Astrocyte (in vitro differentiated cells and primary cell): ENCODE measurements around the gene DNAH14. TPM values are rescaled to one million over a fixed set of nuclear protein-coding genes. Genes with fewer than 3 reads are reported as not detected.

Experiments used
- DNase-seq: peaks from one replicate; pipeline ENCODE4 v3.0.0-alpha.2; 2010; ENCODE audit warnings: low read depth
- FAIRE-seq: peaks from 2 replicates; lab custom pipeline; 2011; peaks lifted over from hg19 to GRCh38; lab: Jason Lieb, UNC
- H2AFZ ChIP-seq: 2 replicates; pipeline ENCODE4 v1.6.0; 2012; ENCODE audit warnings: low read depth, low read length, inconsistent platforms
- H3K27ac ChIP-seq: 2 replicates; pipeline ENCODE4 v1.5.1; 2011; ENCODE audit warnings: low read depth, low read length, inconsistent platforms
- H3K27me3 ChIP-seq: 2 replicates; pipeline ENCODE4 v1.6.0; 2011; ENCODE audit warnings: low read length, inconsistent platforms; ENCODE audit not compliant: insufficient read depth
- H3K36me3 ChIP-seq: 2 replicates; pipeline ENCODE4 v1.5.1; 2011; ENCODE audit warnings: low read length, inconsistent platforms; ENCODE audit not compliant: insufficient read depth
- H3K4me1 ChIP-seq: 2 replicates; pipeline ENCODE4 v1.5.1; 2011; ENCODE audit warnings: low read length, inconsistent platforms; ENCODE audit not compliant: insufficient read depth
- H3K4me2 ChIP-seq: 2 replicates; pipeline ENCODE4 v1.6.0; 2012; ENCODE audit warnings: low read length, inconsistent platforms
- H3K4me3 ChIP-seq: 2 replicates; pipeline ENCODE4 v1.5.1; 2011; ENCODE audit warnings: low read depth, mild to moderate bottlenecking, low read length, inconsistent platforms; ENCODE audit not compliant: insufficient read depth
- H3K79me2 ChIP-seq: 2 replicates; pipeline ENCODE4 v1.6.0; 2012; ENCODE audit warnings: mild to moderate bottlenecking, low read length, inconsistent platforms; ENCODE audit not compliant: insufficient read depth
- H3K9ac ChIP-seq: 2 replicates; pipeline ENCODE4 v1.6.0; 2012; ENCODE audit warnings: mild to moderate bottlenecking, low read length, inconsistent platforms
- H3K9me3 ChIP-seq: 2 replicates; pipeline ENCODE4 v1.5.1; 2012; ENCODE audit warnings: low read depth, mild to moderate bottlenecking, low read length, inconsistent platforms; ENCODE audit not compliant: insufficient read depth
- H4K20me1 ChIP-seq: 2 replicates; pipeline ENCODE4 v1.6.0; 2012; ENCODE audit warnings: low read length, inconsistent platforms; ENCODE audit not compliant: insufficient read depth
- H3K27ac Mint-ChIP-seq: one replicate; pipeline ENCODE4 v1.8.0; 2021; ENCODE audit warnings: mild to moderate bottlenecking, mixed read lengths; ENCODE audit not compliant: unreplicated experiment
- H3K27me3 Mint-ChIP-seq: one replicate; pipeline ENCODE4 v1.8.0; 2021; ENCODE audit warnings: low read depth, mixed read lengths; ENCODE audit not compliant: unreplicated experiment
- H3K36me3 Mint-ChIP-seq: one replicate; pipeline ENCODE4 v1.8.0; 2021; ENCODE audit warnings: low read depth, mixed read lengths; ENCODE audit not compliant: unreplicated experiment
- H3K4me1 Mint-ChIP-seq: one replicate; pipeline ENCODE4 v1.8.0; 2021; ENCODE audit warnings: low read depth, mixed read lengths; ENCODE audit not compliant: unreplicated experiment
- H3K4me3 Mint-ChIP-seq: one replicate; pipeline ENCODE4 v1.8.0; 2021; ENCODE audit warnings: mild to moderate bottlenecking, moderate library complexity, mixed read lengths; ENCODE audit not compliant: unreplicated experiment
- H3K9me3 Mint-ChIP-seq: one replicate; pipeline ENCODE4 v1.8.0; 2021; ENCODE audit warnings: mild to moderate bottlenecking, mixed read lengths; ENCODE audit not compliant: unreplicated experiment
- EZH2 ChIP-seq: IDR thresholded peaks from 2 replicates; pipeline ENCODE4 v1.6.1; 2012; ENCODE audit warnings: mild to moderate bottlenecking, low read length, inconsistent platforms; ENCODE audit not compliant: insufficient read depth
- total RNA-seq: library from RNA; stranded (reverse); gene quantifications from 2 replicates; pipeline ENCODE4 v1.2.1, GENCODE V29; 2021
- TF ChIP-seq, protein P1 (sequence below): IDR thresholded peaks from 2 replicates; pipeline ENCODE4 v1.5.1; 2011; ENCODE audit warnings: low read depth, mild to moderate bottlenecking, inconsistent platforms, low read length, moderate library complexity; ENCODE audit not compliant: insufficient read depth

The DNAH14 gene
- total RNA-seq, 1 donor from 2014 or later = 21.2 TPM

DNA sequence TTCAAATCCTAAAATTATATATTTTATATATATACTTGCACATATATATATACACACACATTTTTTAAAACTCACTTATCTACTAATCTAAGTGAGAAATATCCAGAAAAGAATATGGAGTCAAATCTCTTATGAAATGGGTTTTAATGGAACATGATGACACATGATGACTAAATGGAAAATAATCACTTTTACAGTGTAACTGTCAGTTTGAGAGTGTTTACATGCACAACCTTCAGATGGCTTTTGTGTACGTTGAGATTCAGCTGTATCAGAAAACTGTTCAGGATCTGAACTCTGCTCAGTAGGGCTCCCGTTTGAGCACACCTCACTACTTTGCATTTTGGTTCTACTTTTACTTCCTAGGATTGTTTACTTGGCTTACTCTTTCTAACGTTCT lies 189.8 kb downstream of the DNAH14 start:
- FAIRE-seq (no peak), DNase-seq (no peak)
- TF ChIP-seq, protein P1, sequence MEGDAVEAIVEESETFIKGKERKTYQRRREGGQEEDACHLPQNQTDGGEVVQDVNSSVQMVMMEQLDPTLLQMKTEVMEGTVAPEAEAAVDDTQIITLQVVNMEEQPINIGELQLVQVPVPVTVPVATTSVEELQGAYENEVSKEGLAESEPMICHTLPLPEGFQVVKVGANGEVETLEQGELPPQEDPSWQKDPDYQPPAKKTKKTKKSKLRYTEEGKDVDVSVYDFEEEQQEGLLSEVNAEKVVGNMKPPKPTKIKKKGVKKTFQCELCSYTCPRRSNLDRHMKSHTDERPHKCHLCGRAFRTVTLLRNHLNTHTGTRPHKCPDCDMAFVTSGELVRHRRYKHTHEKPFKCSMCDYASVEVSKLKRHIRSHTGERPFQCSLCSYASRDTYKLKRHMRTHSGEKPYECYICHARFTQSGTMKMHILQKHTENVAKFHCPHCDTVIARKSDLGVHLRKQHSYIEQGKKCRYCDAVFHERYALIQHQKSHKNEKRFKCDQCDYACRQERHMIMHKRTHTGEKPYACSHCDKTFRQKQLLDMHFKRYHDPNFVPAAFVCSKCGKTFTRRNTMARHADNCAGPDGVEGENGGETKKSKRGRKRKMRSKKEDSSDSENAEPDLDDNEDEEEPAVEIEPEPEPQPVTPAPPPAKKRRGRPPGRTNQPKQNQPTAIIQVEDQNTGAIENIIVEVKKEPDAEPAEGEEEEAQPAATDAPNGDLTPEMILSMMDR = no peak
- TF ChIP-seq EZH2 = no peak
- Histone ChIP-seq H3K79me2 (no peaks in the 10 kb centered on the region), H3K27me3 (no peaks in the 10 kb centered on the region), H3K4me2 (no peak overlapping the region), H3K4me1 (no peaks in the 10 kb centered on the region), H3K36me3 (peaks cover under 1% of the 10 kb centered on the region), H2AFZ (no peak overlapping the region), H3K9ac (no peak overlapping the region), H4K20me1 (no peaks in the 10 kb centered on the region), H3K9me3 (no peaks in the 10 kb centered on the region), H3K27ac (no peak overlapping the region), H3K4me3 (no peak overlapping the region)
- Mint-ChIP-seq H3K9me3 (peaks cover 4% of the 10 kb centered on the region), H3K4me1 (peaks cover 5% of the 10 kb centered on the region), H3K36me3 (peaks cover 3% of the 10 kb centered on the region), H3K4me3 (no peak overlapping the region), H3K27me3 (no peaks in the 10 kb centered on the region), H3K27ac (no peak overlapping the region)

DNA sequence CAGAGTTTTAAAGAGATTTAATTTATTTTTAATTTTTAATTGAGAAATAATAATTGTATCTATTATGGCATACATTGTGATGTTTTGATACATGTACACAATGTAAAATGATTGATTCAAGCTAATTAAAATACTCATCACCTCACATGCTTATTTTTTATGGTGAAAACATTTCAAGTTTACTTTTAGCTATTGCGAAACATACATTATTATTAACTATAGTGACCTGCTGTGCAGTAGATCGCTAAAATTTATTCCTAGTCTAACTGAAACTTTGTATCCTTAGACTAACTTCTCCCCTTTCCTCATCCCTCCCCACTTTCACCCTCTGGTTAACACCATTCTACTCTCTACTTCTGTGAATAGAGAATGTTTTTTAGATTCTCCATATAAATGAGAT lies 191.6 kb downstream of the DNAH14 start:
- no peak for FAIRE-seq
- H3K27me3 Mint-ChIP-seq = no peaks in the 10 kb centered on the region

GRCh38 chr1:225131869-225132268 lies 202.4 kb downstream of the DNAH14 start:
- Histone ChIP-seq H3K4me2 (no peak overlapping the region), H3K27ac (no peak overlapping the region), H4K20me1 (no peaks in the 10 kb centered on the region), H3K27me3 (no peaks in the 10 kb centered on the region), H3K4me3 (no peak overlapping the region), H3K9me3 (no peaks in the 10 kb centered on the region), H2AFZ (no peak overlapping the region), H3K79me2 (no peaks in the 10 kb centered on the region), H3K4me1 (no peaks in the 10 kb centered on the region), H3K36me3 (no peaks in the 10 kb centered on the region), H3K9ac (no peak overlapping the region)
- Mint-ChIP-seq H3K36me3 (peaks cover 14% of the 10 kb centered on the region), H3K4me1 (no peaks in the 10 kb centered on the region), H3K9me3 (peaks cover 25% of the 10 kb centered on the region), H3K27me3 (no peaks in the 10 kb centered on the region), H3K27ac (no peak overlapping the region), H3K4me3 (no peak overlapping the region)
- DNase-seq (no peak), FAIRE-seq (no peak)
- TF ChIP-seq, protein P1 = no peak
- no peak for TF ChIP-seq EZH2

More for the DNA sequence above, 191.6 kb downstream of the DNAH14 start:
- Histone ChIP-seq H3K27ac (no peak overlapping the region), H4K20me1 (no peaks in the 10 kb centered on the region), H3K4me3 (no peak overlapping the region), H3K9ac (no peak overlapping the region), H3K36me3 (peaks cover 3% of the 10 kb centered on the region), H3K9me3 (no peaks in the 10 kb centered on the region), H3K4me1 (no peaks in the 10 kb centered on the region), H3K79me2 (no peaks in the 10 kb centered on the region), H2AFZ (no peak overlapping the region), H3K4me2 (no peak overlapping the region), H3K27me3 (no peaks in the 10 kb centered on the region)
- peaks cover 19% of the 10 kb centered on the region for H3K36me3 Mint-ChIP-seq
- DNase-seq = no peak
- no peak for TF ChIP-seq EZH2
- TF ChIP-seq, protein P1 = no peak
- no peak overlapping the region for H3K27ac Mint-ChIP-seq
- peaks cover 6% of the 10 kb centered on the region for H3K9me3 Mint-ChIP-seq
- no peak overlapping the region for H3K4me3 Mint-ChIP-seq
- H3K4me1 Mint-ChIP-seq = no peaks in the 10 kb centered on the region
